Measurements from ENCODE around the gene PNKP.

The PNKP gene

GRCh38 chr19:49866933-49867782, at the start of gene PNKP:
Gene PNKP (minus strand): TSS chr19:49867576. CDS start chr19:49867204, 372 bp downstream.
- peaks cover 22% of the 10 kb centered on the region for H3K4me1 Mint-ChIP-seq
- peak; percentile 84 to 87 for DNase-seq (ENCODE audit: low spot score in 2 of 2)
- H3K36me3 Mint-ChIP-seq: peaks cover 6% of the 10 kb centered on the region
- no peaks in the 10 kb centered on the region for H3K27me3 Mint-ChIP-seq
- H3K27ac Mint-ChIP-seq: peak within 1 kb of the TSS; percentile 98
- H3K9me3 Mint-ChIP-seq: no peaks in the 10 kb centered on the region
- H3K4me3 Mint-ChIP-seq: no peak within 1 kb of the TSS
- peak; percentile 53 for ATAC-seq (ENCODE audit: low read depth)

- no peaks in the 10 kb centered on the region for H3K9me3 Mint-ChIP-seq
- DNase-seq (ENCODE audit: low spot score in 2 of 2) (no peak), ATAC-seq (ENCODE audit: low read depth) (no peak)
- H3K36me3 Mint-ChIP-seq: peaks cover 17% of the 10 kb centered on the region
- no peak overlapping the region for H3K4me3 Mint-ChIP-seq
- no peaks in the 10 kb centered on the region for H3K27me3 Mint-ChIP-seq
- H3K27ac Mint-ChIP-seq: peak overlapping the region; percentile 22
- H3K4me1 Mint-ChIP-seq: peaks cover 31% of the 10 kb centered on the region
Observed at GRCh38 chr19:49915271-49915670, 47.9 kb upstream of the PNKP start.

DNA sequence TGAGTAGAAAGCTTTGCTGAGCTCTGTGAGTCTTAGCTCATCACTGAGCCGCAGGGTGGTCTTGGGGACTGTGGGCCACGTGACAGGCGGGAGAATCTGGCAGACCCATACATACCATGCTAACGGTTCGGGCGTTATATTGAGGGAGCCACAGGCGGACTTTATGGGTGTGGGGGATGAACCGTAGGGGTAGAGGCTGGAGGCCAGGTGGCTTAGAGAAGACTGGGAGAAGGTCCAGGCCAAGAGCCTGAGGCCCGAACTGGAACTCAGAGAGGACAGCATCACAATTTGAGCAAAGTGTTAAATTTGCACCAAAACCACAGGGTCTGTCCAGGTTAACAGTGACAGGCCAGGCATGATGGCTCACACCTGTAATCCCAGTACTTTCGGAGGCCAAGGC, 46.3 kb upstream of the PNKP start:
- DNase-seq (ENCODE audit: low spot score in 2 of 2) (no peak), ATAC-seq (ENCODE audit: low read depth) (no peak)
- H3K27me3 Mint-ChIP-seq: no peaks in the 10 kb centered on the region
- H3K9me3 Mint-ChIP-seq: no peaks in the 10 kb centered on the region
- peaks cover 35% of the 10 kb centered on the region for H3K4me1 Mint-ChIP-seq
- no peak overlapping the region for H3K27ac Mint-ChIP-seq
- H3K36me3 Mint-ChIP-seq: peaks cover 14% of the 10 kb centered on the region
- no peak overlapping the region for H3K4me3 Mint-ChIP-seq

DNA sequence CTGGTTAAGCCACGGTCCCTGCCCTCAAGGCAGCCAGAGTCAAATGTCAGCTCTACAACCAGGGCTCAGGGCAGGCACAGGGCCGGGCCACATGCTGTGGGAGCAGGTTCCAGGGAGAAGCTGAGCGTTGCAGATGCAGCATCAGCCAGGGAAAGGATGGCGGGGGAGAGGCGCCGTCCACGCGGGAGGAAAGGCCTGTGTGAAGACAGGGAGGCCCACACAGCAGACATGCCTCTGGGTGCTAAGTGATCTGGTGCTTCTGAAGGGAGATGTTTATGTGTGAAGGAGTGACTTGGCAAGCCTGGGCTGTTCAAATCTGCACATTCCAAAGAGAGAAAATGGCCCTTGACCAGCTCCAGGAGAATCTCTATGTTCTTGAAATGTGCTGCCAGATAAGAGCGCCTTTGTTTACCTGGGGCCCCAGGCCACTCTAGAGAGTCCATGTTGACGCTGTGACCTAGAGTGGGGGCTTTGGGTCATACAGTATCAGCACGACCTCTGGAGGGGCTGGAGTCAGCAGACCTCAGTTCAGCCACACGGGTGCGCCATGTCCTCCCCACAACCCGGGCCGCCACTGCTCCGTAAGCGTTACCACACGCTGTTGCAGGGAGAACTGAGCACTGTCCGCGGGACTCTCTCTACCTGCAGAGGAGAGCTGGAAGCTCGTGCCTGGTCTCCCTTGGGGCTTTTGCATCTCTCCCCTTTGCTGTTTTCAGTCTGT, 45.7 kb upstream of the PNKP start:
- DNase-seq (ENCODE audit: low spot score in 2 of 2) (no peak), ATAC-seq (ENCODE audit: low read depth) (no peak)
- H3K4me1 Mint-ChIP-seq: peaks cover 36% of the 10 kb centered on the region
- no peaks in the 10 kb centered on the region for H3K9me3 Mint-ChIP-seq
- no peaks in the 10 kb centered on the region for H3K27me3 Mint-ChIP-seq
- H3K4me3 Mint-ChIP-seq: no peak overlapping the region
- H3K36me3 Mint-ChIP-seq: peaks cover 17% of the 10 kb centered on the region
- H3K27ac Mint-ChIP-seq: no peak overlapping the region

- Mint-ChIP-seq H3K4me3 (peak overlapping the region; percentile 28), H3K4me1 (peaks cover 37% of the 10 kb centered on the region), H3K9me3 (no peaks in the 10 kb centered on the region), H3K36me3 (peaks cover 16% of the 10 kb centered on the region), H3K27ac (peak overlapping the region; percentile 45), H3K27me3 (no peaks in the 10 kb centered on the region)
- peak in 1 of 2 donors; percentile 45 for DNase-seq (ENCODE audit: low spot score in 2 of 2)
- peak; percentile 75 for ATAC-seq (ENCODE audit: low read depth)
Observed at GRCh38 chr19:49911381-49912145, 44.2 kb upstream of the PNKP start.

DNA sequence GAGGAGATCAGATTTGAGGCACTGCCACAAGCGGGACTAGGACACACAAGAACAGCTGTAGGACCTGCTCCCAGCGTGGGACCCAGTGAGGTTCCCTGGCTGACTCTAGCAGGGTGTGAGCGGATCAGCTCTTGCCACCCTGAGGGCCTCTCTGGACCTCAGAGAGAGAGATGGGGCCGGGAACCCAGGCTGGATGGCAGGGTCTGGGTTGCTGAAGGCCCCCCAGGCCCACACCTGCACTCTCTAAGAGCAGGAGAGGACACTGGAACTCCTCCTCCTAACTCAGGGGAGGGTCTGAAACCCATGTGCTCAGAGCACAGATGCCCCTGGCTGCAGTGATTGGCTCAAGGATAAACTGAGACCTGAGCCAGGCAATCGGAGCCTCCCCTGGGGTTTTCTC, 42.8 kb upstream of the PNKP start:
- Mint-ChIP-seq H3K27ac (no peak overlapping the region), H3K9me3 (no peaks in the 10 kb centered on the region), H3K36me3 (peaks cover 11% of the 10 kb centered on the region), H3K4me3 (no peak overlapping the region), H3K4me1 (peaks cover 49% of the 10 kb centered on the region), H3K27me3 (no peaks in the 10 kb centered on the region)
- ATAC-seq (ENCODE audit: low read depth) (no peak), DNase-seq (ENCODE audit: low spot score in 2 of 2) (no peak)

- Mint-ChIP-seq H3K27ac (peak overlapping the region; percentile 84), H3K4me1 (peaks cover 48% of the 10 kb centered on the region), H3K36me3 (peaks cover 8% of the 10 kb centered on the region), H3K9me3 (no peaks in the 10 kb centered on the region), H3K27me3 (no peaks in the 10 kb centered on the region), H3K4me3 (peak overlapping the region; percentile 59)
- DNase-seq (ENCODE audit: low spot score in 2 of 2) (no peak), ATAC-seq (ENCODE audit: low read depth) (no peak)
Observed at GRCh38 chr19:49908480-49909420, 41.4 kb upstream of the PNKP start.

GRCh38 chr19:49907745-49908446, 40.5 kb upstream of the PNKP start:
- Mint-ChIP-seq H3K4me1 (peaks cover 42% of the 10 kb centered on the region), H3K9me3 (no peaks in the 10 kb centered on the region), H3K27me3 (no peaks in the 10 kb centered on the region), H3K36me3 (peaks cover 6% of the 10 kb centered on the region), H3K4me3 (peak overlapping the region; percentile 59), H3K27ac (peak overlapping the region; percentile 84)
- DNase-seq (ENCODE audit: low spot score in 2 of 2) (no peak), ATAC-seq (ENCODE audit: low read depth) (peak; percentile 61)

- ATAC-seq (ENCODE audit: low read depth) (no peak), DNase-seq (ENCODE audit: low spot score in 2 of 2) (no peak)
- H3K36me3 Mint-ChIP-seq: peaks cover 6% of the 10 kb centered on the region
- H3K9me3 Mint-ChIP-seq: no peaks in the 10 kb centered on the region
- no peaks in the 10 kb centered on the region for H3K27me3 Mint-ChIP-seq
- H3K4me3 Mint-ChIP-seq: peak overlapping the region; percentile 37
- H3K27ac Mint-ChIP-seq: peak overlapping the region; percentile 70
- peaks cover 41% of the 10 kb centered on the region for H3K4me1 Mint-ChIP-seq
Observed at GRCh38 chr19:49906879-49907564, 39.6 kb upstream of the PNKP start.

- Mint-ChIP-seq H3K36me3 (peaks cover 6% of the 10 kb centered on the region), H3K9me3 (no peaks in the 10 kb centered on the region), H3K27ac (no peak overlapping the region), H3K4me3 (no peak overlapping the region), H3K27me3 (no peaks in the 10 kb centered on the region), H3K4me1 (peaks cover 26% of the 10 kb centered on the region)
- ATAC-seq (ENCODE audit: low read depth) (no peak), DNase-seq (ENCODE audit: low spot score in 2 of 2) (no peak)
Observed at GRCh38 chr19:49904136-49904535, 36.8 kb upstream of the PNKP start.

GRCh38 chr19:49896863-49897621, 29.7 kb upstream of the PNKP start, which contains the start of gene IL4I1:
Gene IL4I1 (minus strand): TSS chr19:49896887. CDS start chr19:49896160, 727 bp downstream.
- H3K4me1 Mint-ChIP-seq: peaks cover 38% of the 10 kb centered on the region
- no peaks in the 10 kb centered on the region for H3K36me3 Mint-ChIP-seq
- peak; percentile 79 for ATAC-seq (ENCODE audit: low read depth)
- peak within 1 kb of the TSS; percentile 82 for H3K4me3 Mint-ChIP-seq
- H3K27me3 Mint-ChIP-seq: peaks cover 6% of the 10 kb centered on the region
- DNase-seq (ENCODE audit: low spot score in 2 of 2): peak; percentile 72 to 76
- H3K27ac Mint-ChIP-seq: peak within 1 kb of the TSS; percentile 98
- no peaks in the 10 kb centered on the region for H3K9me3 Mint-ChIP-seq

Measured in memory B cell (primary cell).